Stimulated activated CD8-positive, alpha-beta memory T cell treated with anti-CD3 and anti-CD28 coated beads, Interleukin-12 subunit alpha, Interleukin-12 subunit beta, amount 100 ng/mL, for 4 hours (primary cell): ENCODE data around the gene CIB2.

ENCODE experiments used
- DNase-seq: peaks from one replicate; pipeline ENCODE4 v3.0.0-alpha.2; 2020; ENCODE audit warnings: low read depth

The CIB2 gene

GRCh38 chr15:78149068-78149804, 18.0 kb upstream of the CIB2 start, which contains the start of gene IDH3A:
IDH3A (plus strand) TSS chr15:78149362; CDS start chr15:78149404, 42 bp downstream.
- DNase-seq, result peak; percentile 100

GRCh38 chr15:78148392-78149067, 17.3 kb upstream of the CIB2 start:
- no peak for DNase-seq

- no peak for DNase-seq
Observed at GRCh38 chr15:78147566-78147965, 16.3 kb upstream of the CIB2 start.

GRCh38 chr15:78146425-78147154, 15.3 kb upstream of the CIB2 start:
- DNase-seq, result no peak

GRCh38 chr15:78142332-78142731, 11.1 kb upstream of the CIB2 start:
- DNase-seq, result no peak

- no peak for DNase-seq
Observed at GRCh38 chr15:78140292-78140691, 9.0 kb upstream of the CIB2 start.

GRCh38 chr15:78139578-78139977, 8.3 kb upstream of the CIB2 start:
- no peak for DNase-seq

- no peak for DNase-seq
Observed at GRCh38 chr15:78133801-78134200, 2.6 kb upstream of the CIB2 start.

- DNase-seq, result no peak
Observed at GRCh38 chr15:78130466-78131294, 565 bp downstream of the CIB2 start.

GRCh38 chr15:78129751-78130287, 1.4 kb downstream of the CIB2 start:
- no peak for DNase-seq

- no peak for DNase-seq
Observed at GRCh38 chr15:78129077-78129750, 2.0 kb downstream of the CIB2 start.

GRCh38 chr15:78127882-78128281, 3.4 kb downstream of the CIB2 start:
- no peak for DNase-seq

GRCh38 chr15:78125267-78125666, 6.0 kb downstream of the CIB2 start:
- DNase-seq, result no peak

- DNase-seq, result no peak
Observed at GRCh38 chr15:78120523-78120922, 10.7 kb downstream of the CIB2 start.

- no peak for DNase-seq
Observed at GRCh38 chr15:78112551-78112950, 18.7 kb downstream of the CIB2 start.

- no peak for DNase-seq
Observed at GRCh38 chr15:78111788-78112187, 19.5 kb downstream of the CIB2 start.

- no peak for DNase-seq
Observed at GRCh38 chr15:78110916-78111475, 20.2 kb downstream of the CIB2 start.

GRCh38 chr15:78110096-78110495, 21.1 kb downstream of the CIB2 start:
- DNase-seq, result no peak

GRCh38 chr15:78109156-78109555, 22.1 kb downstream of the CIB2 start:
- DNase-seq, result no peak

- peak; percentile 68 for DNase-seq
Observed at GRCh38 chr15:78108300-78109084, 22.8 kb downstream of the CIB2 start.
